Measurements from ENCODE around the gene LGALS8.

DNA sequence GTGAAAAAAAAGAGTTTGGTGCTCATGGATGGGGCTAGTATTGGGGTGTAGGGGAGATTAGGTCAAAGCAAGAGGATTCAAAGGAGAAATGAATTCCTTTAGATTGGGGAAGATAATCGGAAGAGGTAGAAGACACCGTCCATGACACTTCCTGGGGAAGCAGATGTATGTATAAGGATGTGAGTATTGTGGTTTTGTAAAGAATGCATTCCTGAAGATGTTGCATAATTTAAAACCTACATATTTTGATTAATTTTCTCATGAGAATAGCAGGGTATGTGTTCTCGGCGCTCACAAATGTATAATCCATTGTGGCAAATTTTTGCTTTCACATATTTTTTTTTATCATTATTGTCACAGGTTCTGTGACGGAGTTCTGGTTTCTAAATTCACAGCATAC, 5.5 kb upstream of the LGALS8 start:
- TF ChIP-seq, protein P1, sequence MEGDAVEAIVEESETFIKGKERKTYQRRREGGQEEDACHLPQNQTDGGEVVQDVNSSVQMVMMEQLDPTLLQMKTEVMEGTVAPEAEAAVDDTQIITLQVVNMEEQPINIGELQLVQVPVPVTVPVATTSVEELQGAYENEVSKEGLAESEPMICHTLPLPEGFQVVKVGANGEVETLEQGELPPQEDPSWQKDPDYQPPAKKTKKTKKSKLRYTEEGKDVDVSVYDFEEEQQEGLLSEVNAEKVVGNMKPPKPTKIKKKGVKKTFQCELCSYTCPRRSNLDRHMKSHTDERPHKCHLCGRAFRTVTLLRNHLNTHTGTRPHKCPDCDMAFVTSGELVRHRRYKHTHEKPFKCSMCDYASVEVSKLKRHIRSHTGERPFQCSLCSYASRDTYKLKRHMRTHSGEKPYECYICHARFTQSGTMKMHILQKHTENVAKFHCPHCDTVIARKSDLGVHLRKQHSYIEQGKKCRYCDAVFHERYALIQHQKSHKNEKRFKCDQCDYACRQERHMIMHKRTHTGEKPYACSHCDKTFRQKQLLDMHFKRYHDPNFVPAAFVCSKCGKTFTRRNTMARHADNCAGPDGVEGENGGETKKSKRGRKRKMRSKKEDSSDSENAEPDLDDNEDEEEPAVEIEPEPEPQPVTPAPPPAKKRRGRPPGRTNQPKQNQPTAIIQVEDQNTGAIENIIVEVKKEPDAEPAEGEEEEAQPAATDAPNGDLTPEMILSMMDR (conservative IDR thresholded peaks at IDR 0.05; ENCODE audit: low read depth, low read length), result no peak
- TF ChIP-seq EZH2 (IDR thresholded peaks at IDR 0.05; ENCODE audit: low read length, unreplicated experiment) (no peak), EZH2phosphoT487 (IDR thresholded peaks at IDR 0.05; ENCODE audit: borderline replicate concordance, low read length) (no peak)
